H54 (cell line): Measurements from ENCODE around the gene PAX2.

Experiments used
- DNase-seq: peaks from one replicate; pipeline ENCODE4 v3.0.0; 2011; ENCODE audit warnings: low spot score, mixed read lengths; ENCODE audit not compliant: insufficient read length
- FAIRE-seq: peaks from 3 replicates; lab custom pipeline; 2011; peaks lifted over from hg19 to GRCh38; lab: Jason Lieb, UNC
- POLR2A ChIP-seq: IDR thresholded peaks from 2 replicates; pipeline ENCODE4 v1.6.1; 2011; ENCODE audit warnings: low read depth, mild to moderate bottlenecking, low read length

The PAX2 gene

DNA sequence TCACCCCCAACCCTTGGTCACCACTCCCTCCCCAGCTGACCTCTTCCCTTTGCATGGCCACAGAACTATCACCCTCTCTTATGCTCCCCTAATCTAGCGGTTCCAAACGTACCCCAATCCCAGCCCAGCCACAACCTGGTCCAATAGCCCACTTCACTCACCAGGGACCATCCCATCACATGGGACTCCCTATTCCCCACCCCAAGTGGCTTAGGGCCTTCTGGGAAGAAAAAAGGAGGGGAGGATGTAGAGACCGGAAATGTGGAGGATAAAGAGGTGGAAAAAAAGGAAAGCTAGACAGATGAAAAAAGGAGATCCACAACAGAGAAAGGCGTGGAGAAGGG is 30.3 kb upstream of the PAX2 start:
- no peak for TF ChIP-seq POLR2A
- DNase-seq (no peak), FAIRE-seq (no peak)

- no peak for DNase-seq
- no peak for FAIRE-seq
- no peak for TF ChIP-seq POLR2A
Observed at GRCh38 chr10:100715445-100716385, 29.7 kb upstream of the PAX2 start.

DNA sequence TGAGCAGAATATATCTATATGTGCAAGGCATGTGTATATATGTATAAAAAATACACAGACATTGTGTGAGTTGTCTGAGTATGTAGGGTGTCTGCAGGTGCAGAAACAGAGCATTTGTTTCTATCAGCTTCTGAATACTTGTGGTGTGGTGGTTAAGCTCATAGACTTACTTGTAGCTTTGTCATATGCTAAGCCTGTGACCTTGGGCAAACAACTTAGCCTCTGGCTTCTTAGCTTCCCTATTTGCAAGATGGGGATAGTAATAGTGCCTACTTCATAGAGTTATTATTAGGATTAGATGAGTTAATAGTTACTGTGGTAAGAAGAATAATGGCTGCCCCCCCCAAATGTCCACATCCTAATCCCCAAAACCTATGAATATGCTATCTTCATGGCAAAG is 28.2 kb upstream of the PAX2 start:
- FAIRE-seq, result no peak
- no peak for DNase-seq
- TF ChIP-seq POLR2A, result no peak

- FAIRE-seq (no peak), DNase-seq (no peak)
- TF ChIP-seq POLR2A, result no peak
Observed at GRCh38 chr10:100718197-100718742, 27.1 kb upstream of the PAX2 start.

- no peak for FAIRE-seq
Observed at GRCh38 chr10:100723180-100723579, 22.2 kb upstream of the PAX2 start.

GRCh38 chr10:100723770-100724530 is 21.4 kb upstream of the PAX2 start:
- FAIRE-seq (no peak), DNase-seq (no peak)
- no peak for TF ChIP-seq POLR2A

More at GRCh38 chr10:100723180-100723579, 22.2 kb upstream of the PAX2 start:
- DNase-seq, result no peak
- TF ChIP-seq POLR2A, result no peak

- FAIRE-seq (no peak), DNase-seq (no peak)
- TF ChIP-seq POLR2A, result no peak
Observed at GRCh38 chr10:100724531-100725027, 20.8 kb upstream of the PAX2 start.

DNA sequence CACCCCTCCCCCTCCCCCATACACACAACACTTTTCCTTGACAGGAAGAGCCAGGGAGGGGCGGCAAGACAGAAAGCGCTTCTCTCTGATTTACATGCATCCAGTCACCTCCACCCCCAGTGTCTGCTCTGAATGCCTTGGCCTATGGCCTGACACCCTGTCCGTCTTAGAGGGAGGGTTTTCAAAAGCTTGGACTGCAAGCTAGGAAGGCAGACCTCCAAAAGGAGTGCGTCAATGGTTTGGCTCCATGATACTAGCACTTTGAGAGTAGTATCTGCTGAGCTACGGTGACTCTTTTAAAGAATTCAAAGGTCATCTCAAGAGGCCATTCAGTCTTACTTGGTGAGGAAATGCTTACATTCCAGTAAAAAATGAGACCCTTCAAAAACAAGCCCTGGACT is 20.3 kb upstream of the PAX2 start:
- TF ChIP-seq POLR2A, result no peak
- DNase-seq, result no peak
- FAIRE-seq, result no peak

- TF ChIP-seq POLR2A, result no peak
- no peak for DNase-seq
- no peak for FAIRE-seq
Observed at GRCh38 chr10:100725869-100726426, 19.4 kb upstream of the PAX2 start.

DNA sequence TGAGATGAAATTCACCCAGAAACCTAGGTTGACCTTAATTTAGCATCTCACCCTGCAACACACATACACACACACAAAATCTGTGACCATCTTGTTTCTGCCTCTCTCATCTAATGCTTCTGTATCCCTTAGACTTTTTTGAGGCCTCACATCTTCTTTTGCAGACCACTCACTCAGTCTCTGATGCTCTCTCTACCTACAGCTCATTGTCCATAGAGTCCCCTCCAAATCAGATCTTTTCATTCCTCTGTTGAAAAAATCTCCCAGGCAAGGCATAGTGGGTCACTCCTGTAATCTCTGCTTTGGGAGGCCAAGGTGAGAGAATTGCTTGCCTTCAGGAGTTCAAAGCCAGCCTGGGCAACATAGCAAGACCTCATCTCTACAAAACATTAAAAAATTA is 17.6 kb upstream of the PAX2 start:
- no peak for TF ChIP-seq POLR2A
- DNase-seq (no peak), FAIRE-seq (no peak)

DNA sequence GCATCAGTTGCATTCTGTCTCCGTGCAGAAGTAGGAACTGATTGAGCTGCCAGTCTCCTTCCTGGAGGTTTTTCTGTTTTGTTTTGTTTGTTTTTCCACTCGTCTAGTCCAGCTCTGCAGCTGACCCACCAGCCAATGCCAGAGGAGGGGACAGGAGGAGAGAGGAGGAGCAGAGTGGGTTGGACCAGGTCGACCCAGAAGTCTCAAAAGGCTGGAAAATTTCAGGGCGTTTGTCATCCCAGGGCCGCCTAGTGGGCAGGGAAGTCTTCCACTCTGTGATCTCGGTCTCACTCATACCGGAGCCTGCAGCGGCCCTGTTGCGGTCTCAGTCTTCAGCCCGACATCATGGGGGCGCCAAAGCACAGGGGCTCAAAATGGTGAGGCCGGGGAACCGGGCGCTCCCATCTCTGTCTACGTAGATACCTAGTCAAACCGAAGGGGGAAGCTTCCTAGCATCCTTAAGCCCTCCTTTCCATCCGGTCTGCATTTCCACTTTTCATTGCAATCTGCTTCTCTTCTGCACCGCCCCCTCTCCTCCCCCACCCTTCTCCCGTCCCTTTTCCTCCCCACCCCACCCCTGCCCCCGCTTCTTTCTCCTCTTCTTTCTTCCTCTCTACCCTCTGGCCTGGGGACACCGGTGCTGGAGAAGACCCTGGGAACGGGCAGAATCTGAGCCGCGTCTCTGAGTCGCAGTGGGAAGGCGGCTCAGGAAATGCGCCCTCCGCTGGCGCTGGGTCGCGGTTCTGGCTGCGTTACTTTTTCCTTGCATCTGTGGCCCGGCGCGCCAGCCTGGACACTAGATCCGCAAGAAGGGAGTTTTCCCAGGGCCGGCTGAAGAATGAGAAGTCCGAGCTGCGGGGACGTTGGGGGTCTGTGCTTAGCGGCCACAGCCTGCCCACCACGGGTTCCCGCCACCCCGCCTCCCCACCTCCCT is 16.2 kb upstream of the PAX2 start:
- peak; percentile 89 for DNase-seq
- no peak for FAIRE-seq

DNA sequence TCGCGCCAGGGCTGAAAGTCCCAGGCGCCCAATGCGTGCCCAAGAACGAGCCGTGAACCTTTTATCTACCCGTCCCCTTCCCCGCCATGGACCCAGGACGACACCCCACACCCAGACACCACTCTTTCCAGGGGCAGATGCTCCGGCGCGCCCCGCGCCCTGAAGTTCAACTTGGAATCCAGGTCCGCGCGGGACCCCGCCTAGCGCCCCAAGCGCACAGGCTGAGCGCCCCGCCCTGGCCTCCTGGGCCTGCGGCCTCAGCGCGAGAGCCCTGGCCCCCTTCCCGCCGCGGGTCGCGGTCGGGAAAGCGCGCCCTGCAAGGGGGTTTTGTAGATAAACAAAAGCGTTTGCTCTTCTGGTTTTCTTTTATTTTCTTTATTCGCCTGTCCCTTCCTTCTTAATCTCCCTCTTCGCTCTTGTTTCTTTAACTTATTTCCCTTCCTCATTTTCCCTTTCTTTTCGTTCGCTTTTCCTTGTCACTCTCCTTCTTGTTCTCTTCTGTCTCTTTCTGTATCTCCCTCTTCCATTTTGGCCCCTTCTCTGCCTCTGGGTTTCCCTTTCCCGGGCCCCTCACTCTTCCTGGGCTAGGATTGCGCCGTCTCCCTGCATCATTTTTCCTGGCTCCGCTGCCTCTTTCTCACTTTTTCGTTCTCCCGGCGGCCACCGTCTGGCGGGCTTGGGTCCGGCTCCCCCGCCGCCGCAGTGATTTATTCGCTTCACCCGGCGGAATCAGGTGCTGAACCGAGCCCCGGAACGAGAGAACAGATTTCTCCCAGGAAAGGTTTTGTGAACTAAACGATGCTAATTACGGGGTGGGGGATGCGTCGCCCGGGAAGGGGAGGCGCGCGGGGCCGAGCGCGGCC is 15.3 kb upstream of the PAX2 start:
- no peak for TF ChIP-seq POLR2A
- no peak for DNase-seq
- no peak for FAIRE-seq

More for the DNA sequence above, 16.2 kb upstream of the PAX2 start:
- no peak for TF ChIP-seq POLR2A
